Measurements from ENCODE around the gene NTN4. TPM values are rescaled to one million over a fixed set of nuclear protein-coding genes. Genes with fewer than 3 reads are reported as not detected.

Gene NTN4
- total RNA-seq, 1 donor from 2014 or later = 0.13 TPM

- Mint-ChIP-seq H3K27ac (ENCODE audit: unreplicated experiment) (no peak overlapping the region), H3K27me3 (ENCODE audit: unreplicated experiment) (peaks cover 5% of the 10 kb centered on the region), H3K9me3 (ENCODE audit: unreplicated experiment) (no peaks in the 10 kb centered on the region), H3K36me3 (ENCODE audit: low read depth, unreplicated experiment) (no peaks in the 10 kb centered on the region), H3K4me3 (ENCODE audit: unreplicated experiment) (no peak overlapping the region), H3K4me1 (ENCODE audit: unreplicated experiment) (no peaks in the 10 kb centered on the region)
- no peak for TF ChIP-seq CTCF (IDR thresholded peaks at IDR 0.05; ENCODE audit: unreplicated experiment)
- no peak for DNase-seq (ENCODE audit: low spot score)
Measured at GRCh38 chr12:95836185-95836609, 45.6 kb upstream of the NTN4 start.

GRCh38 chr12:95834572-95834971 is 44.0 kb upstream of the NTN4 start:
- Mint-ChIP-seq H3K4me1 (ENCODE audit: unreplicated experiment) (no peaks in the 10 kb centered on the region), H3K27ac (ENCODE audit: unreplicated experiment) (no peak overlapping the region), H3K36me3 (ENCODE audit: low read depth, unreplicated experiment) (no peaks in the 10 kb centered on the region), H3K27me3 (ENCODE audit: unreplicated experiment) (peaks cover 5% of the 10 kb centered on the region), H3K9me3 (ENCODE audit: unreplicated experiment) (no peaks in the 10 kb centered on the region), H3K4me3 (ENCODE audit: unreplicated experiment) (no peak overlapping the region)
- no peak for TF ChIP-seq CTCF (IDR thresholded peaks at IDR 0.05; ENCODE audit: unreplicated experiment)
- no peak for DNase-seq (ENCODE audit: low spot score)

GRCh38 chr12:95830335-95831089 is 39.9 kb upstream of the NTN4 start:
- DNase-seq (ENCODE audit: low spot score) = no peak
- Mint-ChIP-seq H3K36me3 (ENCODE audit: low read depth, unreplicated experiment) (no peaks in the 10 kb centered on the region), H3K4me3 (ENCODE audit: unreplicated experiment) (no peak overlapping the region), H3K27me3 (ENCODE audit: unreplicated experiment) (no peaks in the 10 kb centered on the region), H3K9me3 (ENCODE audit: unreplicated experiment) (no peaks in the 10 kb centered on the region), H3K4me1 (ENCODE audit: unreplicated experiment) (no peaks in the 10 kb centered on the region), H3K27ac (ENCODE audit: unreplicated experiment) (no peak overlapping the region)
- no peak for TF ChIP-seq CTCF (IDR thresholded peaks at IDR 0.05; ENCODE audit: unreplicated experiment)

GRCh38 chr12:95829395-95829794 is 38.8 kb upstream of the NTN4 start:
- Mint-ChIP-seq H3K27ac (ENCODE audit: unreplicated experiment) (no peak overlapping the region), H3K36me3 (ENCODE audit: low read depth, unreplicated experiment) (no peaks in the 10 kb centered on the region), H3K4me1 (ENCODE audit: unreplicated experiment) (no peaks in the 10 kb centered on the region), H3K9me3 (ENCODE audit: unreplicated experiment) (no peaks in the 10 kb centered on the region), H3K27me3 (ENCODE audit: unreplicated experiment) (no peaks in the 10 kb centered on the region), H3K4me3 (ENCODE audit: unreplicated experiment) (no peak overlapping the region)
- no peak for DNase-seq (ENCODE audit: low spot score)
- no peak for TF ChIP-seq CTCF (IDR thresholded peaks at IDR 0.05; ENCODE audit: unreplicated experiment)

GRCh38 chr12:95820096-95820703 is 29.6 kb upstream of the NTN4 start:
- Mint-ChIP-seq H3K4me1 (ENCODE audit: unreplicated experiment) (no peaks in the 10 kb centered on the region), H3K36me3 (ENCODE audit: low read depth, unreplicated experiment) (no peaks in the 10 kb centered on the region), H3K27me3 (ENCODE audit: unreplicated experiment) (no peaks in the 10 kb centered on the region), H3K9me3 (ENCODE audit: unreplicated experiment) (no peaks in the 10 kb centered on the region), H3K27ac (ENCODE audit: unreplicated experiment) (no peak overlapping the region), H3K4me3 (ENCODE audit: unreplicated experiment) (no peak overlapping the region)
- peak; percentile 36 for TF ChIP-seq CTCF (IDR thresholded peaks at IDR 0.05; ENCODE audit: unreplicated experiment)
- DNase-seq (ENCODE audit: low spot score) = peak; percentile 50
